ENCODE data around the gene NHSL2. TPM values are rescaled to one million over a fixed set of nuclear protein-coding genes. Genes with fewer than 3 reads are reported as not detected.
"Not testable (repeated sequence)": the region's sequence is repeated elsewhere in the genome, so short reads cannot be mapped to it uniquely, and the experiment has no call there.

The NHSL2 gene
- polyA plus RNA-seq, 12 donors: 7.5 to 33.2 (median 9.5) TPM; not detected in 1

- DNase-seq: no peak
Measured at GRCh38 chrX:71922686-71923085, 12.0 kb downstream of the NHSL2 start.

GRCh38 chrX:71923516-71923915 lies 12.9 kb downstream of the NHSL2 start:
- no peak for DNase-seq

DNA sequence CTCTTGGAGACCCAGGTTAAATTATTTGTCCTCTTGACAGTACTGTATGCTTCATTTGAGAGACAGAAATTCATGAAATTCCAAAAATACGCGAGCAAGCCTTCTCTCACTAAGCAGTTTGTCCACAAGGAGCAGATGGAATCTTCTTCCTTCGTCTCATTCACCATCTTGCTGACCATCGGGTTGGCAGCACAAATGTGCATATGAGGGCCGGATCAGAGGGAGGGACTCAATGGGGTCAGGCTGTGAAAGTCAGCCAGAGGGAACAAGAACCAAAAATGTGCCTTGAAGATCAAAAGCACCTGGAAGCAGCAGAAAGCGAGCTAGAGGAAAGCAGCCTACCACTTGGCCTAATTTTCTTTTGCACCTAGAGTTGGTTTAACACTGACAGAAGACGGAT lies 16.4 kb downstream of the NHSL2 start:
- DNase-seq: no peak

GRCh38 chrX:71928856-71929255 lies 18.2 kb downstream of the NHSL2 start:
- no peak for DNase-seq

GRCh38 chrX:71930298-71930697 lies 19.7 kb downstream of the NHSL2 start:
- DNase-seq: no peak

DNA sequence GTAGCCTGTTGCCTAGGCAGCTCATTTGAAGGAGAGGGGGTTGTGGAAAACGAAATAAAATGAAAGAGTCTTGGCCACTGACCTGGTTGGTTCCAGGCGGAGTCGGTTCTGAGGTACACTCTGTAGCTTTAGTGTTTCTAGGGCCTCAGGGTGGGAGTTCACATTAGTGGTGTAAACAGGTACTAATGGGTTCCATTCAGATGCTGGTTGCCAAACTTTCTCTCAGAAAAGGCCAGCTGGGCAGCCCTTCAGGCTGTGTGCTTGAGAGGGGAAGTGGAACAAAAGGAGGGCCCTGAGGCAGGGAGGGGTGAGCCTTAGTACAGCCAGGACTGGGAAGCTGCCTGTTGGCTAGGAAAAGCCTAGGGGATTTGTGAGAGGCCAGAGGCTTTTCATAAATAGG lies 24.8 kb downstream of the NHSL2 start:
- DNase-seq: no peak

DNA sequence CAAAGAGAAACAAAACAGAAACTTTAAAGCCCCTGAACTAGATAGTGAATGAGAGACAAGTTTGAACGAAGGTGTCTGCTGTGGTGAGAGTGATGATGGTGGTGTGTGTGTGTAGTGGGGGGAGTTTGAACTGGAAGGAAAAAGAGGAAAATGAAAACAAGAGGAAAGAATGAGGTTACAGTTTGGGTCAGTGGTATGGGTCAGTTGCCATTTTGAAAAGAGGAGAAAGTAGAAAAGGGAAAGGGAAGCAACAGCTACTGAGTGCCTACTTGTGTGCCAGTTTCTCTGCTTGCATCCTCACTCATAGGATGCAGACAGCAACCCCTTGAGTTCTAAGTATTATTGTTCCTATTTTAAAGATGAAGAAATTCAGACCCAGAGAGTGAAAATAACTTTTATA lies 26.0 kb downstream of the NHSL2 start:
- DNase-seq: no peak

DNA sequence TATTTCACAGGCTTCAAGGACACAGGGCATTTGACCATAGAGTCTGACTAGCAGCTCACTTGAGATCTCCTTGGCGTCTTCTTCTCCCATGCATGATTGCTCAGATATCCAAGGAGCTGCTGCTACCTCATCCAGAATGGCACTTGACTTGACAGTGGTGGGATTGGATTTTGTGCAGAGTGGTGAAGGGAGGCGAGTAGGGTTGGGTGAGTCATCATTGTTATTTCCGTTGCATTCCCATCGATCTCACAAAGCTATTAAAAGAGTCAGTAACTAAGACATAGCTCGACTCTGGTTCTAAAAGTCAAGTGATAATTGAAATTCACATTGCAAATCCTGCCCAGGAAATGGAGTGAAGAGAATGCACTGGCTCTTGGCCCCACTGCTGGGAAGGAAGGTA lies 27.7 kb downstream of the NHSL2 start:
- DNase-seq: no peak

GRCh38 chrX:71941145-71941544 lies 30.5 kb downstream of the NHSL2 start:
- no peak for DNase-seq

DNA sequence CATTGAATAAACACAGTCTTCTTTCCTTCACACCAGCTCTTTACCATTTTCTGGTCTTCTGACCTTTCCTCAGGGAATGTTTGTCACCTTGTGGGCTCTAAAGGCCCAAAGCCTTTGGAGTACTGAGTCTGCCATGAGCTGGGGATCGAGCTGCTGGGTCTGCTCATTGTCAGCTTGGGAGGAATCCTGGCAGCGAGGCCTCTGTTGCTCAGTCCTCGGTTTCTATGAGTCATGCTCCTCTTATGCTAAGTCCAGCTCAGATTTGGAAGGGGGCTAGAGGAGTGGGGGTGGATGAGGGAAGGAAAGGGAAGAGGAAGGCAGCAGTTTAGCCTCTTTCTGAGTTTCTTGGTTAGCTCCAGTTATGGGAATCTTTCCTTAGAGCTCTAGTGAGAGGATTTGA lies 31.1 kb downstream of the NHSL2 start:
- DNase-seq: peak; percentile 72

- no peak for DNase-seq
Measured at GRCh38 chrX:71944369-71944768, 33.7 kb downstream of the NHSL2 start.

- DNase-seq: no peak
Measured at GRCh38 chrX:71945237-71945805, 34.7 kb downstream of the NHSL2 start.

GRCh38 chrX:71949363-71949762 lies 38.7 kb downstream of the NHSL2 start:
- DNase-seq: no peak

DNA sequence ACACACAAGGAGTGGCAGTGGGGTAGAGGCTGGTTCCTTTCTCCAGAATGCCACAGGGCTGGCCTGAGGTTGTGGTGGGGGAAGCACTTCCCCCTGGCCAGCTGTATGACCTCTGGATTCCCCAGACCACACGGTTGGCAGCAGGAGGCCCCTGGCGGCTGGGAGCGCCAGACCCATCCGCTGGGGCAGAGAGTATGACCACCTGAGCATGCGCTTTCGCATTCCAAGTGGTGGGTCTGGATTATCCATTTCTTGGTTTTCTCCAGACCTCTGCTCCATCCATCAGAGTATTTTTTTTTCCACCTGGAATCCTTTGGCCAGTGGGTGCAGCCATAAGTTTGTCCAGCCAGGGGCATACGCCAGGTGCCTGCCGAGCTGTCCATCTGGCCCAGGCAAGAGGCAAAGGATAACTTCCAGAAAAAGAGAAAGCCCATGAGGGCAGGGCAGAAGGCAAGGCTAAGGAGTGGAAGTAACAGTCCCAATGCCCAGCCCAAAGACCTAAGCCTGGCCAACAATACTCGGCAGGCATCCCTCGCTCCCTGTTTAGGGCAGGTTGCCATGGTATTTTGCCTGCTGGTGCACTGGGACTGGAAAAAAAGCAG lies 39.3 kb downstream of the NHSL2 start:
- peak; percentile 40 for DNase-seq

DNA sequence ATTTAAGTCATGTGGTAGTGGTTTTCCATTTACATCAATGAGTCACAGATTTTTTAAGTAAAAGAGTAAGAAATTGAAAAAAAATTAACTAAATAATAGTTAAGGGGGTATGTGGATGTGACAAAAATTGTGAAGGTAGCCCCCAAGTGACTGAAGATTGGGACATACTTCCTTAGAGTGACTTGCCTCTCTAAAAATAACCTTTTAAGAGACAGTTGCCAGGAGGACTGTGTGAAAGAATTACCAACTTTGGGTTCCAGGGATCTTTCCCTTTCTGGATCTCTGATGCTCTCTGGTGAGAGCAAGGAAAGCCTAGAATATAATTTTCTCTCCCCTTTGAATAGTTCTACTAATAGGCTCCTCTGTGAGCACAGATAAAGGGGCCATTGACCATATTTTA lies 42.7 kb downstream of the NHSL2 start:
- DNase-seq: no peak

- no peak for DNase-seq
Measured at GRCh38 chrX:71953946-71954345, 43.3 kb downstream of the NHSL2 start.

GRCh38 chrX:71954458-71954857 lies 43.8 kb downstream of the NHSL2 start:
- no peak for DNase-seq

- no peak for DNase-seq
Measured at GRCh38 chrX:71955530-71956120, 45.0 kb downstream of the NHSL2 start.

- no peak for DNase-seq
Measured at GRCh38 chrX:71958281-71958675, 47.6 kb downstream of the NHSL2 start.

DNA sequence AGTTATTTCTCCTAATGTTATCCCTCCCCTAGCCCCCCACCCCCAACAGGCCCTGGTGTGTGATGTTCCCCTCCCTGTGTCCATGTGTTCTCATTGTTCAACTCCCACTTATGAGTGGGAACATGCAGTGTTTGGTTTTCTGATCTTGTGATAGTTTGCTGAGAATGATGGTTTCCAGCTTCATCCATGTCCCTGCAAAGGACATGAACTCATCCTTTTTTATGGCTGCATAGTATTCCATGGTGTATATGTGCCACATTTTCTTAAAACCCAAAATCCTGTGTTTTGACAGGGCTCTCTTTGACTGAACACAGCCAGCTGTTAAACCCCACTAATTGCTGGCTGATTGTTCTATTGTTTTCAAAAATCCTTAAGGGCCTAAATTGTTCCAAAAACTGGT lies 53.5 kb downstream of the NHSL2 start:
- DNase-seq: not testable (repeated sequence)

DNA sequence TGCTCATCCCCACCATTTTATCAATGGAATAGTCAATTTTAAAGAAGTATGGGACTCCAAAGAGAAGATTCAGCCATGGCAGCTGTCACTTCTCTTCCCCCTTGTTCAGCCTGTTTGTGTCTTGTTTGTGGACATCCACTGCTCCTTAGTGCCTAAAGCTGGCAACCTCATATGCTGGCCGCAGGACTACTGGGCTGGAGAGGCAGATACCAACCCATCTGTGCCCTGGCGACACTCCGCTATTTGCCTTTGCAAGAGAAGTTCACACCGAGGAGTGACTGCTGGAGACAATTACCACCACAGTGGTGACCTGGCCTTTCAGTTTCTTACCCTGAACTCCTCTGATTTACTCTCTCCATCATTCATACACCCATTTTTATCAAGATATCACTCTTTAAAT lies 64.3 kb downstream of the NHSL2 start:
- DNase-seq: no peak

- DNase-seq: no peak
Measured at GRCh38 chrX:71976753-71977152, 66.1 kb downstream of the NHSL2 start.

- no peak for DNase-seq
Measured at GRCh38 chrX:71978164-71978563, 67.5 kb downstream of the NHSL2 start.
